Small intestine (tissue), 7 donors: ENCODE data around the gene TMEM273. TPM values are rescaled to one million over a fixed set of nuclear protein-coding genes. Genes with fewer than 3 reads are reported as not detected.
A peak's percentile ranks its signal among the peaks of the same experiment; 100 is the strongest.

ENCODE experiments used
- DNase-seq, 2 donors: peaks; one replicate each; pipeline versions ENCODE4 v3.0.0 to v3.0.0-alpha.2; 2013
- FAIRE-seq: peaks from 2 replicates; lab custom pipeline; 2012; peaks lifted over from hg19 to GRCh38; lab: Jason Lieb, UNC
- H3K27ac ChIP-seq, 3 donors: one replicate each; pipeline ENCODE4 v1.5.1; 2013; ENCODE audit warnings: low read length in 2 of 3, mild to moderate bottlenecking in 2 of 3, control low read depth in 1 of 3, inconsistent platforms in 1 of 3, low read depth in 1 of 3, moderate library complexity in 1 of 3
- H3K27me3 ChIP-seq, 3 donors: one replicate each; pipeline ENCODE4 v1.6.1; 2013; ENCODE audit warnings: low read length in 3 of 3, inconsistent platforms in 1 of 3; ENCODE audit not compliant: control insufficient read depth in 3 of 3, insufficient read depth in 3 of 3
- H3K36me3 ChIP-seq, 3 donors: one replicate each; pipeline ENCODE4 v1.6.1; 2013; ENCODE audit warnings: low read length in 3 of 3, inconsistent platforms in 1 of 3, low read depth in 1 of 3, mild to moderate bottlenecking in 1 of 3, moderate library complexity in 1 of 3; ENCODE audit not compliant: control insufficient read depth in 3 of 3, insufficient read depth in 2 of 3
- H3K4me1 ChIP-seq, 3 donors: one replicate each; pipeline ENCODE4 v1.6.1; 2013; ENCODE audit warnings: low read length in 2 of 3, inconsistent platforms in 1 of 3, low read depth in 1 of 3, mild to moderate bottlenecking in 1 of 3, moderate library complexity in 1 of 3; ENCODE audit not compliant: control insufficient read depth in 3 of 3, insufficient read depth in 2 of 3
- H3K4me3 ChIP-seq, 3 donors: one replicate each; pipeline ENCODE4 v1.5.1; 2013; ENCODE audit warnings: low read length in 3 of 3, control low read depth in 1 of 3, inconsistent platforms in 1 of 3, low read depth in 1 of 3, mild to moderate bottlenecking in 1 of 3, moderate library complexity in 1 of 3
- H3K9me3 ChIP-seq, 2 donors: one replicate each; pipeline ENCODE4 v1.6.1; 2013; ENCODE audit warnings: low read depth in 1 of 2, low read length in 1 of 2; ENCODE audit not compliant: control insufficient read depth in 2 of 2, insufficient read depth in 1 of 2
- WGBS, 3 donors: extraction: QIAGEN DNeasy Blood & Tissue Kit; methylation state at CpG; one replicate each; pipeline ENCODE4 v1.1.7; 2013; 5-methylcytosine and 5-hydroxymethylcytosine counted together
- polyA plus RNA-seq, 4 donors: library from polyadenylated mRNA; stranded (reverse) in 3 of 4; unstranded in 1 of 4; fragments of 200-250 nt in 3 of 4; fragments of 120-200 nt in 1 of 4; gene quantifications; one replicate each; pipeline versions ENCODE4 v1.2.1 to v1.2.3, GENCODE V29; 2013
- donor health status: healthy with polysubstance abuse.
- donor health status: control.
- donor health status: control.
- donor health status: Bipolar disorder and iron deficiency.
- donor health status: healthy.

Gene TMEM273
- polyA plus RNA-seq, 4 donors, result 1.8 to 19.9 (median 3.4) TPM

GRCh38 chr10:49212783-49213182, 24.6 kb upstream of the TMEM273 start:
- FAIRE-seq, result no peak
- 18 to 56% (median 47%) methylated on average over 1 of the region's 1 CpG for WGBS, 3 donors
- H3K9me3 ChIP-seq, result no peaks in the 10 kb centered on the region
- no peaks in the 10 kb centered on the region for H3K4me1 ChIP-seq
- DNase-seq, result no peak
- H3K36me3 ChIP-seq, result no peaks in the 10 kb centered on the region
- H3K4me3 ChIP-seq, result no peak overlapping the region
- H3K27me3 ChIP-seq, result peaks cover 0 to 2% (median 0%) of the 10 kb centered on the region in 3 donors
- no peak overlapping the region for H3K27ac ChIP-seq

GRCh38 chr10:49212076-49212475, 23.9 kb upstream of the TMEM273 start:
- no peaks in the 10 kb centered on the region for H3K4me1 ChIP-seq
- no peak overlapping the region for H3K4me3 ChIP-seq
- H3K9me3 ChIP-seq, result no peaks in the 10 kb centered on the region
- no peaks in the 10 kb centered on the region for H3K36me3 ChIP-seq
- peaks cover 0 to 2% (median 0%) of the 10 kb centered on the region in 3 donors for H3K27me3 ChIP-seq
- 72 to 93% (median 86%) methylated on average over 1 of the region's 1 CpG for WGBS, 3 donors
- FAIRE-seq (no peak), DNase-seq (no peak)
- no peak overlapping the region for H3K27ac ChIP-seq

DNA sequence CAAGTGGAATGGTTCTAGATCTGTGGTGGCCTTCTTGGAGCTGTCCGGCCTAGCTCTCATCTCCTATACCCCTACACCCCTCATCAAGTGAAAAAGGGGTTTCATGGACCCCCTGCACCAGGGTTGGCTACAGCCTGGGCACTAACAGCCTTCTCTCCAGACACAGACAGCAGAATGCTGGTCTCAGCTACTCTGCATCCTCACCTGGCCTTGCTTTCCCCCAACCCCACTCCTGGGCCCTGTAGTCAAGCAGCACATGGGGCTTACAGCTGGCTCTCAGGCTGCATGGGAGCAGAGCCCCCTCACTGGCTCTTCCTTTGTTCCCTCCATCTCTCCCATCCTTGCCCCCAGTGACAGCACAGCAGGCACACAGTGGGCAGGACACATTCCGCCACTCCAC, 20.8 kb upstream of the TMEM273 start:
- no peaks in the 10 kb centered on the region for H3K27me3 ChIP-seq
- DNase-seq (no peak), FAIRE-seq (no peak)
- no peaks in the 10 kb centered on the region for H3K9me3 ChIP-seq
- 55 to 82% (median 58%) methylated on average over 2 of the region's 2 CpGs for WGBS, 3 donors
- no peak overlapping the region for H3K27ac ChIP-seq
- no peak overlapping the region for H3K4me3 ChIP-seq
- no peaks in the 10 kb centered on the region for H3K4me1 ChIP-seq
- H3K36me3 ChIP-seq, result no peaks in the 10 kb centered on the region

DNA sequence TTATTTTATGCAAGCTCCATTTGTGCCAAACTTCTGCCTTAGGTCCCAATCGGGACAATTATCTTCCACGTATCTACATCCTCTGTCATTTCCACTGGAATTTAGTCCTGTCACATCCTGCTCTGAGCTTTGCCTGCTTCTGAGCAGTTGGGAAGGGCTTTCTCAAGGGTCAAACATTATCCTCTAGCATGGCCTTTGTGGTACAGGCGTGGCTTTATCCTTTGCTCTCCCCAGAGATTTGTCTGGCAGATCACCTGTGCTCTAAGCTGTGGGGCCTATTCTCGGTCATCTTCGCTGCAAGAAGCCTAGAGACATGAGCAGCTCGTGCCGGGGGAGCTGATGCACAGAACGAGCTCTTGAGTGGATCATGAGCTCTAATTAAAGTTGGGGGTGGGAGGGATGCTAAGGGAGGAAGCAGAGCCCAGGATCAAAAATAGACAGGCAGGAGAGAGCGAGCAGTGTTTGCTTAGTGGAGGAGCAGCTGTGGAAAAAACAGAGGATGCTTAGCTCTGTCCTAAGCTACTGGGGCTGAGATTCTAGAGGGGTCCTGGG, 19.8 kb upstream of the TMEM273 start:
- H3K27me3 ChIP-seq, result no peaks in the 10 kb centered on the region
- no peaks in the 10 kb centered on the region for H3K4me1 ChIP-seq
- H3K36me3 ChIP-seq, result no peaks in the 10 kb centered on the region
- no peak for FAIRE-seq
- WGBS, 3 donors, result 62 to 73% (median 66%) methylated on average over 9 of the region's 9 CpGs
- H3K27ac ChIP-seq, result no peak overlapping the region
- no peak overlapping the region for H3K4me3 ChIP-seq
- no peaks in the 10 kb centered on the region for H3K9me3 ChIP-seq
- DNase-seq, result no peak

DNA sequence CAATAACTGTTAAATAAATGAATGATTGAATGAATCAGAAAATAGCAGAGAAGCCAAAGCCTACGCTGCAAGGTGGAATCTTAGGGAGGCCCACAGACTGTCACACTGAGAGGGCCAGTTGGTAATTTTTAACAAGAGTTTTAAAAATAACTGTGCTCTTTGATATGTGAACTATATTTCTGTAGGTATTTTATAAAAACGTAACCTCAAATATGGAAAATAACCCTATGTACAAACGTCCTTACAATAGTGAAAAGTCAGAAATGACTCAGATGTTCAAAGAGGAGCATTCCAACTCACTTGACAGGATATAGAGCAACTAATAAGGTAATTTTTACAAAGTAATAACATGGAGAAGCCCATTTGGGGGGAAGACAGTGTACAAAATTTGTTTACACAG, 18.9 kb upstream of the TMEM273 start:
- no peaks in the 10 kb centered on the region for H3K27me3 ChIP-seq
- no peak for DNase-seq
- H3K9me3 ChIP-seq, result no peaks in the 10 kb centered on the region
- WGBS, 3 donors, result 58 to 67% (median 59%) methylated on average over 3 of the region's 3 CpGs
- H3K4me1 ChIP-seq, result no peaks in the 10 kb centered on the region
- FAIRE-seq, result no peak
- no peaks in the 10 kb centered on the region for H3K36me3 ChIP-seq
- no peak overlapping the region for H3K4me3 ChIP-seq
- no peak overlapping the region for H3K27ac ChIP-seq

GRCh38 chr10:49205206-49205605, 17.0 kb upstream of the TMEM273 start:
- Histone ChIP-seq H3K4me3 (no peak overlapping the region), H3K9me3 (no peaks in the 10 kb centered on the region), H3K27me3 (no peaks in the 10 kb centered on the region), H3K27ac (no peak overlapping the region), H3K4me1 (no peaks in the 10 kb centered on the region), H3K36me3 (no peaks in the 10 kb centered on the region)
- FAIRE-seq, result no peak
- no peak for DNase-seq
- 72 to 75% (median 75%) methylated on average over 3 of the region's 3 CpGs for WGBS, 3 donors

GRCh38 chr10:49204119-49204518, 15.9 kb upstream of the TMEM273 start:
- Histone ChIP-seq H3K27me3 (no peaks in the 10 kb centered on the region), H3K4me3 (no peak overlapping the region), H3K27ac (no peak overlapping the region), H3K4me1 (no peaks in the 10 kb centered on the region), H3K9me3 (no peaks in the 10 kb centered on the region), H3K36me3 (no peaks in the 10 kb centered on the region)
- FAIRE-seq, result no peak
- WGBS, 3 donors, result 62 to 82% (median 62%) methylated on average over 1 of the region's 1 CpG
- no peak for DNase-seq

GRCh38 chr10:49202266-49202665, 14.1 kb upstream of the TMEM273 start:
- Histone ChIP-seq H3K9me3 (no peaks in the 10 kb centered on the region), H3K4me3 (no peak overlapping the region), H3K27ac (no peak overlapping the region), H3K27me3 (no peaks in the 10 kb centered on the region), H3K4me1 (no peaks in the 10 kb centered on the region), H3K36me3 (no peaks in the 10 kb centered on the region)
- FAIRE-seq (no peak), DNase-seq (no peak)
- WGBS, 3 donors, result 83 to 90% (median 86%) methylated on average over 1 of the region's 1 CpG

- no peak for FAIRE-seq
- WGBS, 3 donors, result 16 to 40% (median 25%) methylated on average over 2 of the region's 2 CpGs
- H3K4me1 ChIP-seq, result no peaks in the 10 kb centered on the region
Measured at GRCh38 chr10:49200854-49201253, 12.7 kb upstream of the TMEM273 start.

More at GRCh38 chr10:49200854-49201253, 12.7 kb upstream of the TMEM273 start:
- H3K27ac ChIP-seq, result no peak overlapping the region
- no peaks in the 10 kb centered on the region for H3K36me3 ChIP-seq
- H3K4me3 ChIP-seq, result no peak overlapping the region
- no peaks in the 10 kb centered on the region for H3K9me3 ChIP-seq
- no peaks in the 10 kb centered on the region for H3K27me3 ChIP-seq
- peak in 1 of 2 donors; percentile 11 for DNase-seq
